HepG2 (cell line): Measurements from ENCODE around the gene CLEC20A. TPM values are rescaled to one million over a fixed set of nuclear protein-coding genes. Genes with fewer than 3 reads are reported as not detected.

ENCODE experiments used
- ATAC-seq: fragments of 200-7000 bp; cut with Tn5 transposase; 3 replicates; pipeline ENCODE4 v1.9.1; 2020; ENCODE audit warnings: mild to moderate bottlenecking, moderate library complexity
- BruUV-seq: library from RNA; stranded (reverse); fragments of 400-500 nt; replicated peaks from 2 replicates; lab custom pipeline; 2021; lab: Mats Ljungman, UMichigan
- CTCF ChIA-PET: fragments of 300-600 bp; formaldehyde crosslinking; extraction: SDS; loops from one replicate; lab custom pipeline; 2021; ENCODE audit warnings: low total read pairs, inconsistent platforms, low intra/inter-chr PET ratio; lab: Yijun Ruan, JAX
- POLR2A ChIA-PET: fragments of 350-600 bp; sonication (Branson Sonifier 250); formaldehyde crosslinking; loops from one replicate; lab custom pipeline; 2020; ENCODE audit warnings: antibody characterized with exemption, inconsistent platforms; lab: Yijun Ruan, JAX
- DNase-seq: peaks from one replicate; pipeline ENCODE4 v3.0.0-alpha.2; 2015; ENCODE audit warnings: low spot score
- FAIRE-seq: peaks from 3 replicates; lab custom pipeline; 2011; peaks lifted over from hg19 to GRCh38; lab: Jason Lieb, UNC
- H2AFZ ChIP-seq: one replicate; pipeline ENCODE4 v1.6.1; 2011; ENCODE audit warnings: low read length, inconsistent platforms
- H3K27ac ChIP-seq: fragments of 300-600 bp; 3 replicates; pipeline ENCODE4 v1.8.0; 2011; ENCODE audit warnings: mixed run types, mild to moderate bottlenecking, mixed read lengths, low read length, inconsistent platforms; ENCODE audit not compliant: insufficient read depth; ENCODE audit errors: extremely low read length
- H3K27me3 ChIP-seq, 2 experiments: fragments of 200-600 bp in 1 of 2; 2 replicates in 1 of 2; 3 replicates in 1 of 2; pipeline versions ENCODE4 v1.6.0 to v1.8.0; 2011; ENCODE audit warnings: low read length in 2 of 2, mild to moderate bottlenecking in 2 of 2, moderate library complexity in 2 of 2, inconsistent platforms in 1 of 2; ENCODE audit not compliant: insufficient read depth in 2 of 2, control insufficient read depth in 1 of 2
- H3K36me3 ChIP-seq, 2 experiments: fragments of 200-600 bp in 1 of 2; replicated peaks in 1 of 2; 2 replicates in 1 of 2; 3 replicates in 1 of 2; pipeline versions ENCODE4 v1.5.1 to v1.8.0; 2011; ENCODE audit warnings: low read length in 2 of 2, inconsistent platforms in 1 of 2; ENCODE audit not compliant: insufficient read depth in 2 of 2, control insufficient read depth in 1 of 2
- H3K4me1 ChIP-seq: 2 replicates; pipeline ENCODE4 v1.5.1; 2012; ENCODE audit warnings: low read length, inconsistent platforms; ENCODE audit not compliant: insufficient read depth
- H3K4me2 ChIP-seq: 2 replicates; pipeline ENCODE4 v1.6.0; 2011; ENCODE audit warnings: low read depth, low read length, inconsistent platforms
- H3K4me3 ChIP-seq, 3 experiments: fragments of 200-600 bp in 1 of 3; sonication (generic), shearing (Covaris generic) in 1 of 3; replicated peaks in 1 of 3; 2 replicates each; pipeline ENCODE4 v1.5.1; 2011 to 2016; ENCODE audit warnings: low read length in 3 of 3, inconsistent platforms in 2 of 3, low read depth in 2 of 3, mild to moderate bottlenecking in 2 of 3, control low read depth in 1 of 3, mixed read lengths in 1 of 3; ENCODE audit not compliant: insufficient read depth in 1 of 3
- H3K79me2 ChIP-seq: one replicate; pipeline ENCODE4 v1.6.1; 2011; ENCODE audit warnings: low read length, inconsistent platforms; ENCODE audit not compliant: insufficient read depth
- H3K9ac ChIP-seq: 2 replicates; pipeline ENCODE4 v1.6.0; 2011; ENCODE audit warnings: mild to moderate bottlenecking, low read depth, low read length, inconsistent platforms; ENCODE audit not compliant: insufficient read depth
- H3K9me3 ChIP-seq: 2 replicates; pipeline ENCODE4 v1.5.1; 2012; ENCODE audit warnings: mild to moderate bottlenecking, low read length
- H4K20me1 ChIP-seq: 2 replicates; pipeline ENCODE4 v1.6.0; 2011; ENCODE audit warnings: inconsistent platforms, mild to moderate bottlenecking, low read length, moderate library complexity; ENCODE audit not compliant: insufficient read depth
- ARNT2 ChIP-seq: sonication (generic); formaldehyde crosslinking; IDR thresholded peaks from 2 replicates; pipeline ENCODE4 v1.8.0; 2022; ENCODE audit warnings: mild to moderate bottlenecking, low read depth, missing genetic modification reagents, moderate library complexity
- EZH2 ChIP-seq: conservative IDR thresholded peaks from 2 replicates; pipeline ENCODE4 v1.6.1; 2012; ENCODE audit warnings: mild to moderate bottlenecking, low read depth, low read length, moderate library complexity
- IKZF1 ChIP-seq: fragments of 450-650 bp; IDR thresholded peaks from 2 replicates; pipeline ENCODE4 v1.7.1; 2016
- IRF2 ChIP-seq: IDR thresholded peaks from 2 replicates; pipeline ENCODE4 v1.6.1; 2018; ENCODE audit warnings: missing genetic modification reagents, missing compliant biosample characterization
- KMT2B ChIP-seq: IDR thresholded peaks from 2 replicates; pipeline ENCODE4 v1.6.1; 2016; ENCODE audit warnings: missing genetic modification reagents, missing compliant biosample characterization
- MBNL3 ChIP-seq: fragments of 250-450 bp; sonication (Bioruptor Pico); conservative IDR thresholded peaks from 2 replicates; pipeline ENCODE4 v1.8.0; 2022; ENCODE audit warnings: mild to moderate bottlenecking, inconsistent platforms
- MYC ChIP-seq: sonication (generic); formaldehyde crosslinking; IDR thresholded peaks from 2 replicates; pipeline ENCODE4 v1.9.0; 2021; ENCODE audit warnings: missing genetic modification reagents, borderline replicate concordance
- SMAD1 ChIP-seq: sonication (generic); formaldehyde crosslinking; IDR thresholded peaks from 2 replicates; pipeline ENCODE4 v1.4.0; 2020; ENCODE audit warnings: missing genetic modification reagents, low read depth, mild to moderate bottlenecking, borderline replicate concordance
- ZBTB37 ChIP-seq: sonication (generic); formaldehyde crosslinking; IDR thresholded peaks from 2 replicates; pipeline ENCODE4 v1.4.0; 2020; ENCODE audit warnings: mild to moderate bottlenecking, missing genetic modification reagents
- ZFP41 ChIP-seq: sonication (generic); formaldehyde crosslinking; IDR thresholded peaks from 2 replicates; pipeline ENCODE4 v1.4.0; 2020; ENCODE audit warnings: mild to moderate bottlenecking, missing genetic modification reagents, borderline replicate concordance
- ZNF362 ChIP-seq: sonication (generic); formaldehyde crosslinking; IDR thresholded peaks from 2 replicates; pipeline ENCODE4 v1.4.0; 2020; ENCODE audit warnings: missing genetic modification reagents, mild to moderate bottlenecking, borderline replicate concordance
- ZNF451 ChIP-seq: sonication (generic); formaldehyde crosslinking; IDR thresholded peaks from 2 replicates; pipeline ENCODE4 v1.5.0; 2020; ENCODE audit warnings: mild to moderate bottlenecking, missing genetic modification reagents
- WGBS: methylation state at CpG from one replicate; pipeline ENCODE4 v1.1.6; 2017; ENCODE audit warnings: low lambda C conversion rate; 5-methylcytosine and 5-hydroxymethylcytosine counted together
- in situ Hi-C: cut with HindIII; loops from 2 replicates; pipeline ENCODE4 v1.10.0; 2017; ENCODE audit warnings: low pct_unique_long_range_greater_than_20kb; ENCODE audit not compliant: extremely low pct_ligation_motif_present
- intact Hi-C: fragments of 100-400 bp; cut with micrococcal nuclease; formaldehyde crosslinking; loops from one replicate; pipeline ENCODE4 v1.10.0; 2022; ENCODE audit not compliant: unreplicated experiment
- polyA plus RNA-seq, 8 experiments: library from polyadenylated mRNA; depleted of rRNA in 3 of 8; stranded (reverse) in 7 of 8; unstranded in 1 of 8; fragments of >200 nt; fragmentation: Illumina TruSeq in 4 of 8; extraction: Trizol in 4 of 8; gene quantifications; 2 replicates each; pipeline versions ENCODE4 v1.2.1 to v1.2.3, GENCODE V29; 2011 to 2016; ENCODE audit warnings: low read depth in 4 of 8, missing spikeins in 1 of 8, mixed read lengths in 1 of 8; ENCODE audit not compliant: insufficient read depth in 1 of 8
- total RNA-seq, 5 experiments: library from RNA; depleted of rRNA; stranded (reverse); fragments of >200 nt; fragmentation: Illumina TruSeq; extraction: Trizol; gene quantifications; 2 replicates each; pipeline ENCODE4 v1.2.3, GENCODE V29; 2016; ENCODE audit warnings: low read depth in 1 of 5

CLEC20A gene
- total and polyA plus RNA-seq, 2 of the 13 experiments (the other 11 are each of a cell fraction or from before 2014, with no cell fraction given), result not detected

DNA sequence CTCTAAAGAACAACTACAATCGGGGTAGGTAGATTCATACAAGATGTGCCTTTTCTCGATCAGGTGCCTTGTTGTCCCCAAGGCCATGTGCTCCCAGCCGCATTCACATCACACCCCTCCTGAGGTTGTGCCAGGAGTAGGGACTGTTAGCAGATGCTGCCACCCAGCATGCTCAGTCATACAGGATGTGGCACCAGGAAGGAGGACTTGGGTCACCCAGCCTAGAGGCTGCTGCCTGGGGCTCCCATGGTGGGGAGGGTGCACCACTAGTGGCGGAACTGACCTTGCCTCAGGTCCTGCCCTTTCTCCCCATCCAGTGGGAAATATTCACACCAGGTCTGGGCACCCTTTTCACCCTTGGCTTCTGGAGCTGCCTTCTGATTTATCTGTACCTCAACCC is 24.5 kb upstream of the CLEC20A start:
- in situ Hi-C loops, result no loop called here
- Histone ChIP-seq H2AFZ (no peak overlapping the region), H3K4me2 (no peak overlapping the region; the same call in 1 of the 2 replicates), H3K9me3 (no peaks in the 10 kb centered on the region), H3K27ac (no peak overlapping the region), H3K36me3 (no peaks in the 10 kb centered on the region), H4K20me1 (no peaks in the 10 kb centered on the region), H3K9ac (no peak overlapping the region), H3K4me3 (no peak overlapping the region), H3K4me1 (no peaks in the 10 kb centered on the region), H3K79me2 (no peaks in the 10 kb centered on the region), H3K27me3 (peaks cover 0 to 9% of the 10 kb centered on the region in 2 experiments; a peak in 2 of 5 replicates)
- no peak for TF ChIP-seq EZH2
- no peak for TF ChIP-seq ARNT2 (CRISPR knock-in tag)
- no peak for TF ChIP-seq ZNF362 (CRISPR knock-in tag)
- TF ChIP-seq MYC (CRISPR knock-in tag), result no peak
- no TSS peak for BruUV-seq
- intact Hi-C loops, result no loop called here
- FAIRE-seq (no peak), ATAC-seq (no peak), DNase-seq (no peak)
- 48% methylated on average over 3 of the region's 4 CpGs for WGBS
- POLR2A ChIA-PET, result no interaction called here
- CTCF ChIA-PET, result no interaction called here

DNA sequence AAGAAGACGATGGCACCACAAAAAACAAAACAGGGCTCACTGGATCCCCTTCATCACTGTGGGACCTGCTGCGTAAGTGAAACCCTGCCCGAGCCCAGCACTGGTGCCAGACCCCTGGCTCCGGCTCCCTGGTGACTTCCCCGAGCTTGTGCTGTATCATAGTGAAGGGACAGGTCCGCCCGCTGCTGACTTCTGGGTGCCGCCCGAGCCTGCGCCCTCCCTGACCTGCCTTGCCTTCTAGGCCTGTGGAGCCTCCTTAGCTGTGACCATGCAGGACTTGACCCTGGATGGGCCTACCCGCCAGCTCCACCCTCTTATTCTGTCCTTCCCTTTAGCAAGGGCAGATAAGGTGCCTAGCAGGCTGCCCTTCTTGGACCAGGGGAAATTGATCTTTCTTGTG is 24.0 kb upstream of the CLEC20A start:
- Histone ChIP-seq H2AFZ (no peak overlapping the region), H3K27me3 (peaks cover 0 to 12% of the 10 kb centered on the region in 2 experiments; a peak in 2 of 5 replicates), H3K27ac (no peak overlapping the region), H3K9ac (no peak overlapping the region), H3K36me3 (no peaks in the 10 kb centered on the region), H3K79me2 (no peaks in the 10 kb centered on the region), H3K4me3 (no peak overlapping the region), H3K4me2 (no peak overlapping the region; the same call in 1 of the 2 replicates), H4K20me1 (no peaks in the 10 kb centered on the region), H3K9me3 (no peaks in the 10 kb centered on the region), H3K4me1 (no peaks in the 10 kb centered on the region)
- ChIA-PET POLR2A (no interaction called here), CTCF (no interaction called here)
- no peak for DNase-seq
- intact Hi-C loops (no loop called here), in situ Hi-C loops (no loop called here)
- no TSS peak for BruUV-seq
- ATAC-seq, result no peak
- 81% methylated on average over 2 of the region's 11 CpGs for WGBS
- FAIRE-seq, result no peak
- TF ChIP-seq ZNF451 (CRISPR knock-in tag) (no peak), KMT2B (CRISPR knock-in tag) (no peak), ZFP41 (no peak), SMAD1 (CRISPR knock-in tag) (no peak), MBNL3 (CRISPR knock-in tag) (no peak), IKZF1 (no peak), ZBTB37 (CRISPR knock-in tag) (no peak), IRF2 (CRISPR knock-in tag) (no peak)
